Activated CD4-positive, alpha-beta T cell treated with anti-CD3 and anti-CD28 coated beads, Interleukin-2, Interleukin-6, amounts not matched to agents 100 ng/mL and 50 ng/mL, durations not matched to agents 16 hours and 8 hours (primary cell): Measurements from ENCODE around the gene ANK3.
"Not testable (repeated sequence)": the region's sequence is repeated elsewhere in the genome, so short reads cannot be mapped to it uniquely, and the experiment has no call there.

ENCODE experiments used
- DNase-seq: peaks from one replicate; pipeline ENCODE4 v3.0.0-alpha.2; 2020

ANK3 gene

GRCh38 chr10:60299961-60300883 is 89.5 kb downstream of the ANK3 start:
- no peak for DNase-seq

- no peak for DNase-seq
Measured at GRCh38 chr10:60299390-60299778, 90.3 kb downstream of the ANK3 start.

GRCh38 chr10:60298408-60299389 is 91.0 kb downstream of the ANK3 start:
- no peak for DNase-seq

GRCh38 chr10:60296073-60296472 is 93.6 kb downstream of the ANK3 start:
- no peak for DNase-seq

- DNase-seq, result no peak
Measured at GRCh38 chr10:60295028-60295937, 94.4 kb downstream of the ANK3 start.

GRCh38 chr10:60293581-60294175 is 96.0 kb downstream of the ANK3 start:
- DNase-seq, result no peak

- no peak for DNase-seq
Measured at GRCh38 chr10:60292998-60293397, 96.7 kb downstream of the ANK3 start.

GRCh38 chr10:60292536-60292935 is 97.1 kb downstream of the ANK3 start:
- not testable (repeated sequence) for DNase-seq

- DNase-seq, result no peak
Measured at GRCh38 chr10:60291344-60291930, 98.2 kb downstream of the ANK3 start.

- no peak for DNase-seq
Measured at GRCh38 chr10:60290558-60290957, 99.1 kb downstream of the ANK3 start.

GRCh38 chr10:60289800-60290199 is 99.9 kb downstream of the ANK3 start:
- DNase-seq, result no peak

GRCh38 chr10:60288256-60288655 is 101.4 kb downstream of the ANK3 start:
- no peak for DNase-seq

- DNase-seq, result no peak
Measured at GRCh38 chr10:60286559-60286958, 103.1 kb downstream of the ANK3 start.

GRCh38 chr10:60283397-60283796 is 106.3 kb downstream of the ANK3 start:
- DNase-seq, result no peak

GRCh38 chr10:60282771-60283353 is 106.8 kb downstream of the ANK3 start:
- DNase-seq, result no peak

GRCh38 chr10:60281792-60282353 is 107.8 kb downstream of the ANK3 start:
- DNase-seq, result no peak

- no peak for DNase-seq
Measured at GRCh38 chr10:60281331-60281730, 108.3 kb downstream of the ANK3 start.

GRCh38 chr10:60280475-60280874 is 109.2 kb downstream of the ANK3 start:
- DNase-seq, result no peak

- no peak for DNase-seq
Measured at GRCh38 chr10:60277656-60278055, 112.0 kb downstream of the ANK3 start.

- no peak for DNase-seq
Measured at GRCh38 chr10:60276232-60276631, 113.4 kb downstream of the ANK3 start.
